Measurements from ENCODE around the gene BCAR3.
A peak's percentile ranks its signal among the peaks of the same experiment; 100 is the strongest.

DNA sequence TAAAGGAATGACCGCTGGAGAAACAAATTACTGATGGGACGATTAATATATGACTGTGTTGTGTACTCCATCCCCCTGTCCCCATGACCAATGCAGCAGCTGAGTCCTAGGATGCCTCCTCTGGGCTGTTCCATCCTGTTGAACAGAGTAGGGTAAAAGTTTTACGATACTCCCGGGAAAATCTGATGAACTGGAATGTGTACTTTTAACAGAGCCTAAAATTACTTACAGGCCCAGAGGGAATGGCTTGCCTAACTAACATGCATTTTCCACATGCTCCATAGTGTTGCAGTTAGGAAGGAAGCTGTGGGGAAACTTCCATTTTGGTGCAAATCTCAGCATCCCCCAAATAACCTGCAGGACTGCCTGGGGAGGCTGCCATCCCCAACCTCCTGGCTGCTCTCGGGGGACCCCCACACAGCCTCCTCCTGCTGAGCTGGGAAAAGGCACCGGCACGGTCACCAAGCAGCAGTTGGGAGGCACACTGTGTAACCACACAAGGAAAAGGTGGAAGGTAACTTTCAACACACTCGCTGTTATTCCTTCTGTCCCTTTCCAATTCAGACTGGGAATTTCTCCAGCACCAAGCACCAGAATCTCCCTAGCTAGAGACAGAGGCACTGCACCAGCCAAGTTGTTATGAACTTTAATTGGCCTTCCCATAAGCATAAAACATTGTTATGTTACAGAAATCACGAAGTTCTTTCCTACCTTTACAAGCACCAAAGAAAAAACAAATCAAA lies 97.2 kb downstream of the BCAR3 start:
- TF ChIP-seq POLR2A (IDR thresholded peaks at IDR 0.05): no peak
- TF ChIP-seq, protein P1, sequence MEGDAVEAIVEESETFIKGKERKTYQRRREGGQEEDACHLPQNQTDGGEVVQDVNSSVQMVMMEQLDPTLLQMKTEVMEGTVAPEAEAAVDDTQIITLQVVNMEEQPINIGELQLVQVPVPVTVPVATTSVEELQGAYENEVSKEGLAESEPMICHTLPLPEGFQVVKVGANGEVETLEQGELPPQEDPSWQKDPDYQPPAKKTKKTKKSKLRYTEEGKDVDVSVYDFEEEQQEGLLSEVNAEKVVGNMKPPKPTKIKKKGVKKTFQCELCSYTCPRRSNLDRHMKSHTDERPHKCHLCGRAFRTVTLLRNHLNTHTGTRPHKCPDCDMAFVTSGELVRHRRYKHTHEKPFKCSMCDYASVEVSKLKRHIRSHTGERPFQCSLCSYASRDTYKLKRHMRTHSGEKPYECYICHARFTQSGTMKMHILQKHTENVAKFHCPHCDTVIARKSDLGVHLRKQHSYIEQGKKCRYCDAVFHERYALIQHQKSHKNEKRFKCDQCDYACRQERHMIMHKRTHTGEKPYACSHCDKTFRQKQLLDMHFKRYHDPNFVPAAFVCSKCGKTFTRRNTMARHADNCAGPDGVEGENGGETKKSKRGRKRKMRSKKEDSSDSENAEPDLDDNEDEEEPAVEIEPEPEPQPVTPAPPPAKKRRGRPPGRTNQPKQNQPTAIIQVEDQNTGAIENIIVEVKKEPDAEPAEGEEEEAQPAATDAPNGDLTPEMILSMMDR (IDR thresholded peaks at IDR 0.05): peak in 2 of 6 experiments; percentile 19 to 46
